Type B pancreatic cell (in vitro differentiated cells): ENCODE data around the gene PFN3. TPM values are rescaled to one million over a fixed set of nuclear protein-coding genes. Genes with fewer than 3 reads are reported as not detected.

ENCODE experiments used
- DNase-seq: peaks from one replicate; pipeline ENCODE4 v3.0.0; 2021; ENCODE audit warnings: mixed read lengths; ENCODE audit not compliant: unreplicated experiment; ENCODE audit errors: extremely low spot score
- H3K27ac Mint-ChIP-seq: 2 replicates; pipeline ENCODE4 v1.8.0; 2021; ENCODE audit warnings: mild to moderate bottlenecking, mixed read lengths
- H3K27me3 Mint-ChIP-seq: 2 replicates; pipeline ENCODE4 v1.8.0; 2021; ENCODE audit warnings: mixed read lengths
- H3K36me3 Mint-ChIP-seq: 2 replicates; pipeline ENCODE4 v1.8.0; 2021; ENCODE audit warnings: mixed read lengths
- H3K4me1 Mint-ChIP-seq: one replicate; pipeline ENCODE4 v1.8.0; 2021; ENCODE audit warnings: mixed read lengths; ENCODE audit not compliant: unreplicated experiment
- H3K4me3 Mint-ChIP-seq: 2 replicates; pipeline ENCODE4 v1.8.0; 2021; ENCODE audit warnings: mild to moderate bottlenecking, mixed read lengths
- H3K9me3 Mint-ChIP-seq: 2 replicates; pipeline ENCODE4 v1.8.0; 2021; ENCODE audit warnings: mixed read lengths
- CTCF ChIP-seq: fragments of 200-600 bp; sonication (generic); conservative IDR thresholded peaks from 2 replicates; pipeline ENCODE4 v1.5.0; 2021; ENCODE audit warnings: antibody characterized with exemption, mild to moderate bottlenecking
- total RNA-seq: library from RNA; stranded (reverse); gene quantifications from 2 replicates; pipeline ENCODE4 v1.2.1, GENCODE V29; 2021; ENCODE audit warnings: low replicate concordance

Gene PFN3
- total RNA-seq, 1 donor from 2014 or later = not detected

- no peak overlapping the region for H3K4me3 Mint-ChIP-seq
- peaks cover 21% of the 10 kb centered on the region for H3K4me1 Mint-ChIP-seq
- peaks cover 9% of the 10 kb centered on the region for H3K27me3 Mint-ChIP-seq
- no peaks in the 10 kb centered on the region for H3K9me3 Mint-ChIP-seq
- DNase-seq = no peak
- no peak overlapping the region for H3K27ac Mint-ChIP-seq
- no peak for TF ChIP-seq CTCF
- H3K36me3 Mint-ChIP-seq = no peaks in the 10 kb centered on the region
Observed at GRCh38 chr5:177392765-177393164, 7.7 kb downstream of the PFN3 start.

- H3K4me1 Mint-ChIP-seq = peaks cover 21% of the 10 kb centered on the region
- H3K4me3 Mint-ChIP-seq = peak overlapping the region; percentile 56
- peak; percentile 89 for DNase-seq
- H3K27ac Mint-ChIP-seq = peak overlapping the region; percentile 93
- H3K36me3 Mint-ChIP-seq = no peaks in the 10 kb centered on the region
- peak; percentile 98 for TF ChIP-seq CTCF
- no peaks in the 10 kb centered on the region for H3K9me3 Mint-ChIP-seq
- peaks cover 4% of the 10 kb centered on the region for H3K27me3 Mint-ChIP-seq
Observed at GRCh38 chr5:177390363-177391300, 9.8 kb downstream of the PFN3 start.

- no peak for TF ChIP-seq CTCF
Observed at GRCh38 chr5:177389241-177390169, 11.0 kb downstream of the PFN3 start.

GRCh38 chr5:177388521-177389052 lies 11.9 kb downstream of the PFN3 start:
- no peaks in the 10 kb centered on the region for H3K27me3 Mint-ChIP-seq
- peaks cover 21% of the 10 kb centered on the region for H3K4me1 Mint-ChIP-seq
- no peaks in the 10 kb centered on the region for H3K36me3 Mint-ChIP-seq
- TF ChIP-seq CTCF = no peak
- no peak overlapping the region for H3K4me3 Mint-ChIP-seq
- peak overlapping the region; percentile 93 for H3K27ac Mint-ChIP-seq
- no peak for DNase-seq
- H3K9me3 Mint-ChIP-seq = no peaks in the 10 kb centered on the region

More at GRCh38 chr5:177389241-177390169, 11.0 kb downstream of the PFN3 start:
- Mint-ChIP-seq H3K9me3 (no peaks in the 10 kb centered on the region), H3K27ac (peak overlapping the region; percentile 93), H3K4me3 (peak overlapping the region; percentile 72), H3K36me3 (no peaks in the 10 kb centered on the region), H3K27me3 (no peaks in the 10 kb centered on the region), H3K4me1 (peaks cover 21% of the 10 kb centered on the region)
- no peak for DNase-seq

GRCh38 chr5:177387405-177387804 lies 13.1 kb downstream of the PFN3 start:
- Mint-ChIP-seq H3K4me3 (no peak overlapping the region), H3K27me3 (no peaks in the 10 kb centered on the region), H3K4me1 (peaks cover 21% of the 10 kb centered on the region), H3K36me3 (no peaks in the 10 kb centered on the region), H3K9me3 (no peaks in the 10 kb centered on the region), H3K27ac (no peak overlapping the region)
- TF ChIP-seq CTCF = no peak
- no peak for DNase-seq
